Hepatocyte (in vitro differentiated cells): Measurements from ENCODE around the gene DUSP23.
A peak's percentile ranks its signal among the peaks of the same experiment; 100 is the strongest.

Experiments used
- CTCF ChIP-seq: fragments of 200-600 bp; sonication (generic); IDR thresholded peaks from 2 replicates; pipeline ENCODE4 v1.5.1; 2016; ENCODE audit warnings: antibody characterized with exemption, mild to moderate bottlenecking; ENCODE audit not compliant: poor library complexity
- EZH2phosphoT487 ChIP-seq: fragments of 200-600 bp; sonication (generic); IDR thresholded peaks from one replicate; pipeline ENCODE4 v1.6.1; 2018; ENCODE audit warnings: antibody characterized with exemption, mild to moderate bottlenecking, low read depth, moderate library complexity; ENCODE audit not compliant: unreplicated experiment, severe bottlenecking

DNA sequence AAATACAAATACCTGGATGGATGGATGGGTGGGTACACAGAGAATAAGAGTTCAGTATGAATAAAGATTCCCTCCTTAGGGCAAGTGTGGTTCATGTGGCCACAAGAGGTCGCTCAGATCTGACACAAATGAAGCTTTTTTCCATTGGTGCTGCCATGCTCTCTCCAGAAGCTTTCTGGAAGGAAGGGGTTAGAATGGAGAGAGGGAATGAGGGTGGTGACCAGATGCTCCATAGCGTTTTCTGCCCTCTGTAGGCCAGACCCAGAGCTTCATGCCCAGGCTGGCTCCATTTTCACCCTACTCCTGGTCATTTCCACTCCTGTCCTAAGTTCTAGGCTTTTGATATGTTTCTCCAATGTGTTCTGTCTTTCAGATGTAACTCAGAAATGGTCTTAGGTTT lies 18.1 kb downstream of the DUSP23 start:
- TF ChIP-seq CTCF (peak; percentile 86), EZH2phosphoT487 (no peak)
